Cardiac fibroblast (primary cell): ENCODE results near the gene ZBTB20.

Source experiments
- DNase-seq, 2 donors: peaks; one replicate each; pipeline versions ENCODE4 v3.0.0 to v3.0.0-alpha.2; 2010; ENCODE audit warnings: low read depth in 2 of 2
- H3K4me3 ChIP-seq, 2 donors: replicated peaks in 1 of 2; 1 replicate in 1 of 2; 2 replicates in 1 of 2; pipeline ENCODE4 v1.5.1; 2011; ENCODE audit warnings: low read depth in 2 of 2, low read length in 2 of 2, mild to moderate bottlenecking in 2 of 2, moderate library complexity in 1 of 2
- CTCF ChIP-seq: IDR thresholded peaks from one replicate; pipeline ENCODE4 v1.5.1; 2011; ENCODE audit warnings: low read depth, mild to moderate bottlenecking, low read length, inconsistent platforms

ZBTB20 gene

GRCh38 chr3:114487502-114487901 is 659.6 kb downstream of the ZBTB20 start:
- no peak for TF ChIP-seq CTCF
- DNase-seq, result no peak
- H3K4me3 ChIP-seq, result no peak overlapping the region

DNA sequence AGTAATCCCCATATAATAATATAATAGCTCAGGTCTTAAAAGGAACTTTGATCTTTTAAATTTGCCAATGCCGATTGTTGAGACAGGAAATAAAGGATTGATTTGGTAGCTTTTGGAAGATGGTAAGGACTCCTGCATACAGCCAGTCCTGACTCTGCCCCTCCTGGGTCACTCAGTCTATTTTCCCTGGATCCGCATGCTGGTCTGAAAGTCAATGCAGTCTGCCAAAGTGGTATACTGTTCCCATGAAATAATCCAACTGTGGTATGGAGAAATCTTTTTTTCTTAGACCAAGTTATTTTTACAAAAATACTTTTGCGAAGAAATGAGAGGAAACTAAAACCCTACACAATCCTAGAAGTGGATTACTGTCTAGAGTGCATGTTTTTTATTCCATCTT is 662.2 kb downstream of the ZBTB20 start:
- no peak for TF ChIP-seq CTCF
- no peak for DNase-seq
- no peak overlapping the region for H3K4me3 ChIP-seq

GRCh38 chr3:114481113-114481512 is 666.0 kb downstream of the ZBTB20 start:
- no peak for DNase-seq
- no peak overlapping the region for H3K4me3 ChIP-seq
- no peak for TF ChIP-seq CTCF

- H3K4me3 ChIP-seq, result no peak overlapping the region
- no peak for TF ChIP-seq CTCF
- DNase-seq, result peak; percentile 69 to 83
These were observed 666.6 kb downstream of the ZBTB20 start for GRCh38 chr3:114480442-114480841.

DNA sequence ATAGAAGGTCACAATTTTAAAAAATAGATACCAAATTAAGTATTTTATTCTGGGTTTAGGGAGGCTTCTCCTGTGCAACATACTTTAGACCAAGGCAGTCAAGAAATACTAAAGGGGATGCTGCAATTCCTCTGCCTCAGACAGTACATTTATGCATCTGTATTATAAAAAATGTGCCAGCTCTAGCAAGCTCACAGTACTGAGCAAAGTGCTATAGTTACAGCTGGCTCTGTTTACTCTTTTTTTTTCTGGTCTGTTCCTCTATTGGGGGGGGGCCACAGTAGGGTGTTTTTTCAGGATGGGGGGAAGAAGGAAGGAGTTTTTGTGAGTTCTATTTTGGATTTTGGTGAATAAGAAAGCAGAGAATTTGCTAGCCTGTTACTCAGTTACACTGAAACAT is 668.3 kb downstream of the ZBTB20 start:
- DNase-seq, result no peak
- H3K4me3 ChIP-seq, result no peak overlapping the region
- no peak for TF ChIP-seq CTCF

DNA sequence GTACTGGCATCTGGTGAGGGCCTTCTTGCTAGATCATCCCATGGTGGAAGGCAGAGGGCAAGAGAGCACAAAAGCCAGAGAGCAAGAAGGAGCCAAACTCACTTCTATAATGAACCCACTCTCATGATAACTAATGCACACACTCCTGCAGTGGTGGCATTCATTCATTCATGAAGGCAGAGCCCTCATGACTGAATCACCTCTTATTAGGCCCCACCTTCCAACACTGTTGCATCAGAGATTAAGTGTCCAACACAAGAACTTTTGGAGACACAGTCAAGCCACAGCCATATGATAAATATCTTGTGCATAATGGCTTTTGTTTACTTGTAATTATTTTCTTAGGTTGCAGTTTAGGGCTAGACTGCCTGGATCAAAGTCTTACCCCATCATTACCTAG is 670.6 kb downstream of the ZBTB20 start:
- no peak for DNase-seq
- no peak for TF ChIP-seq CTCF
- no peak overlapping the region for H3K4me3 ChIP-seq

- no peak for DNase-seq
- TF ChIP-seq CTCF, result no peak
- H3K4me3 ChIP-seq, result no peak overlapping the region
These were observed 675.6 kb downstream of the ZBTB20 start for GRCh38 chr3:114471478-114471877.
